PC-9 (cell line): Measurements from ENCODE around the gene IQCH. TPM values are rescaled to one million over a fixed set of nuclear protein-coding genes. Genes with fewer than 3 reads are reported as not detected.

ENCODE experiments used
- BruUV-seq: library from RNA; stranded (reverse); fragments of 400-500 nt; replicated peaks from 2 replicates; lab custom pipeline; 2021; lab: Mats Ljungman, UMichigan
- CTCF ChIA-PET: fragments of 300-600 bp; sonication (Branson Sonifier 250); formaldehyde crosslinking; loops from one replicate; lab custom pipeline; 2022; ENCODE audit warnings: antibody characterized with exemption; lab: Charles Lee
- POLR2A ChIA-PET: fragments of 300-600 bp; sonication (Branson Sonifier 250); formaldehyde crosslinking; loops from one replicate; lab custom pipeline; 2022; ENCODE audit warnings: antibody characterized with exemption; ENCODE audit not compliant: unreplicated experiment; lab: Charles Lee
- DNase-seq, 2 experiments: peaks; one replicate each; pipeline versions ENCODE4 v3.0.0 to v3.0.0-alpha.2; 2015 to 2022; ENCODE audit warnings: mixed read lengths in 1 of 2
- H2AFZ ChIP-seq: fragments of 200-600 bp; sonication (generic); 2 replicates; pipeline ENCODE4 v1.8.1; 2017; ENCODE audit warnings: antibody characterized with exemption
- H3F3A ChIP-seq: fragments of 200-600 bp; sonication (generic); 2 replicates; pipeline ENCODE4 v1.8.1; 2017; ENCODE audit warnings: antibody characterized with exemption, mild to moderate bottlenecking, low read depth; ENCODE audit not compliant: insufficient read depth
- H3K27ac ChIP-seq: fragments of 200-600 bp; sonication (generic); 2 replicates; pipeline ENCODE4 v1.6.1; 2016; ENCODE audit warnings: mixed run types
- H3K27me3 ChIP-seq: fragments of 200-600 bp; sonication (generic); 2 replicates; pipeline ENCODE4 v1.6.1; 2016; ENCODE audit warnings: low read depth, mixed run types; ENCODE audit not compliant: insufficient read depth
- H3K36me3 ChIP-seq: fragments of 200-600 bp; sonication (generic); 2 replicates; pipeline ENCODE4 v1.6.1; 2016; ENCODE audit warnings: low read depth, mixed run types
- H3K4me1 ChIP-seq: fragments of 200-600 bp; sonication (generic); replicated peaks from 2 replicates; pipeline ENCODE4 v1.6.1; 2016; ENCODE audit warnings: mixed run types; ENCODE audit not compliant: insufficient read depth
- H3K4me2 ChIP-seq: fragments of 200-600 bp; sonication (generic); 2 replicates; pipeline ENCODE4 v1.6.1; 2017; ENCODE audit warnings: mixed run types
- H3K4me3 ChIP-seq: fragments of 200-600 bp; sonication (generic); 2 replicates; pipeline ENCODE4 v1.6.1; 2016; ENCODE audit warnings: mixed run types
- H3K79me2 ChIP-seq: fragments of 200-600 bp; sonication (generic); 2 replicates; pipeline ENCODE4 v1.6.1; 2017; ENCODE audit warnings: low read depth, mixed run types
- H3K9me2 ChIP-seq: fragments of 200-600 bp; sonication (generic); 2 replicates; pipeline ENCODE4 v1.8.1; 2017; ENCODE audit warnings: mild to moderate bottlenecking; ENCODE audit not compliant: insufficient read depth
- H3K9me3 ChIP-seq: fragments of 200-600 bp; sonication (generic); 2 replicates; pipeline ENCODE4 v1.8.1; 2016; ENCODE audit warnings: low read depth; ENCODE audit not compliant: insufficient read depth
- H4K20me1 ChIP-seq: fragments of 200-600 bp; sonication (generic); 2 replicates; pipeline ENCODE4 v1.8.1; 2017; ENCODE audit not compliant: insufficient read depth
- EZH2 ChIP-seq: fragments of 200-600 bp; sonication (generic); IDR thresholded peaks from 2 replicates; pipeline ENCODE4 v1.8.0; 2017; ENCODE audit warnings: antibody characterized with exemption, low read depth
- intact Hi-C: fragments of 100-400 bp; cut with micrococcal nuclease; formaldehyde crosslinking; loops from one replicate; pipeline ENCODE4 v1.10.0; 2022; ENCODE audit not compliant: unreplicated experiment
- total RNA-seq: library from RNA; stranded (reverse); gene quantifications from 2 replicates; pipeline ENCODE4 v1.2.3, GENCODE V29; 2021
- TF ChIP-seq, protein P1 (sequence below): fragments of 200-600 bp; sonication (generic); conservative IDR thresholded peaks from 2 replicates; pipeline ENCODE4 v1.6.1; 2017; ENCODE audit warnings: mixed run types, antibody characterized with exemption, mild to moderate bottlenecking, moderate library complexity

The IQCH gene
- total RNA-seq, 1 experiment from 2014 or later, result 7.5 TPM

DNA sequence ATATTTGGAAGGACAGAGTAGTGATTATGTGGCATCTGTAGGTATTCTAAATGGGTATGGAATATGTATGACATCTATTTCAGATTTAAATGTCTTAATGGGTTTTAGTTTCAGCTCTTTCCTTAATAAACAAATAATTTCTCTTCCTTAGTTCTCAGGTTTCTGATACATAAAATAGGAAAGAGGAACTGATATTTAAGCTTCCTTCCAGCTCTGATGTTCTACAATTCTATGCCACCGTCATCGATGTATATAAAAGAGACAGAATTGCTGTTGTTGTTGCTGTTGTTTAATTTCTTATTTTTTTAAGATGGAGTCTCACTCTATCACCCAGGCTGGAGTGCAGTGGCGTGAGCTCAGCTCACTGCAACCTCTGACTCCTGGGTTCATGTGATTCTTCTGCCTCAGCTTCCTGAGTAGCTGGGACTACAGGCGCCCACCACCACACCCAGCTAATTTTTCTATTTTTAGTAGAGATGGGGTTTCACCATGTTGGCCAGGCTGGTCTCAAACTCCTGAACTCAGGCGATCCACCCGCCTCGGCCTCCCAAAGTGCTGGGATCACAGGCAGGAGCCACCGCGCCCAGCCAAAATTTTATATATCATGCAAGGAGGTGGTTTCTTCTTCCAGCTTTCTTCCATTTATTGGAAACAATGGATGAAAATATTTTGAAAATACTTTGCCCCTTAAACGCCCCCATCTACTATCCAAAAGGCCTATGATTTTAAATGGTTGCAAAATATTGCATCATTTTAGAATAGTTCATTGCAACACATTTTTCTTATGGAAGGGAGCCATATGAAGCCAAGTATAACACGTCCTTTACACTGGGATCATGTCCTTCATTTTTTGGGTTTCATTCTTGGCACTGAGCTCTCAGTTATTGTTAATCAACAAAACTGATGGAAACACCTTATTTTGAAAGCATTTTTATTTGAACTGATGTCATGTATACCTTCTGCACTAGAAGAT lies 252.5 kb downstream of the IQCH start:
- Histone ChIP-seq H3K79me2 (no peaks in the 10 kb centered on the region), H2AFZ (no peak overlapping the region), H3K9me2 (no peaks in the 10 kb centered on the region; the same call in 1 of the 2 replicates), H3K9me3 (no peaks in the 10 kb centered on the region), H3K4me3 (no peak overlapping the region), H3K27me3 (no peaks in the 10 kb centered on the region), H4K20me1 (no peaks in the 10 kb centered on the region), H3K4me2 (no peak overlapping the region), H3K36me3 (no peaks in the 10 kb centered on the region), H3F3A (no peaks in the 10 kb centered on the region), H3K27ac (no peak overlapping the region), H3K4me1 (no peaks in the 10 kb centered on the region)
- intact Hi-C loops, result no loop called here
- TF ChIP-seq, protein P1, sequence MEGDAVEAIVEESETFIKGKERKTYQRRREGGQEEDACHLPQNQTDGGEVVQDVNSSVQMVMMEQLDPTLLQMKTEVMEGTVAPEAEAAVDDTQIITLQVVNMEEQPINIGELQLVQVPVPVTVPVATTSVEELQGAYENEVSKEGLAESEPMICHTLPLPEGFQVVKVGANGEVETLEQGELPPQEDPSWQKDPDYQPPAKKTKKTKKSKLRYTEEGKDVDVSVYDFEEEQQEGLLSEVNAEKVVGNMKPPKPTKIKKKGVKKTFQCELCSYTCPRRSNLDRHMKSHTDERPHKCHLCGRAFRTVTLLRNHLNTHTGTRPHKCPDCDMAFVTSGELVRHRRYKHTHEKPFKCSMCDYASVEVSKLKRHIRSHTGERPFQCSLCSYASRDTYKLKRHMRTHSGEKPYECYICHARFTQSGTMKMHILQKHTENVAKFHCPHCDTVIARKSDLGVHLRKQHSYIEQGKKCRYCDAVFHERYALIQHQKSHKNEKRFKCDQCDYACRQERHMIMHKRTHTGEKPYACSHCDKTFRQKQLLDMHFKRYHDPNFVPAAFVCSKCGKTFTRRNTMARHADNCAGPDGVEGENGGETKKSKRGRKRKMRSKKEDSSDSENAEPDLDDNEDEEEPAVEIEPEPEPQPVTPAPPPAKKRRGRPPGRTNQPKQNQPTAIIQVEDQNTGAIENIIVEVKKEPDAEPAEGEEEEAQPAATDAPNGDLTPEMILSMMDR, result no peak
- no peak for TF ChIP-seq EZH2
- BruUV-seq, result no TSS peak
- ChIA-PET CTCF (interaction anchor here (0.5 kb wide), 1 partner anchor 304 kb away, joined by 8 read pairs; no protein-coding TSS in a partner anchor), POLR2A (interaction anchor here (0.5 kb wide), 1 partner anchor 54 kb away, joined by 3 read pairs; no protein-coding TSS in a partner anchor)
- no peak for DNase-seq

DNA sequence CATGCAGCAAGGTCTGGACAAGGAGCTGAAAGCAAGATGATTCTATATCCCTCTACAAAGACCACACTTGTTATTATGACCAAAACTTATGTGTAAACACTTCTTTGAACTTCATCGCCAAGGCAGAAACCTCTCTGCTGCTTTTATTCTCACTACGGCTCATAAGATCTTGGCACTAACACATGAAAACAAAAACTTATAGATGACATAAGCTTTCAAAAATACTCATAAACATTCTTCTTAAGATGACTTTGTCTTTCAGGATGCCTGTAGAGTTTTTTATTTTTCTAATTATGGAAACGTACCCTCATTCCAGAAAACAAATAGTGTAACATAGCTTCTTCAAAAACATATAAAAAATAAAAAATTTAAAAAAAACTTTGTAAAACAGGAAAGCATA lies 253.8 kb downstream of the IQCH start:
- intact Hi-C loops, result no loop called here
- Histone ChIP-seq H3K4me1 (no peaks in the 10 kb centered on the region), H3K27ac (no peak overlapping the region), H3K9me3 (no peaks in the 10 kb centered on the region), H3K4me3 (no peak overlapping the region), H2AFZ (no peak overlapping the region), H3K4me2 (no peak overlapping the region), H4K20me1 (no peaks in the 10 kb centered on the region), H3K36me3 (no peaks in the 10 kb centered on the region), H3K79me2 (no peaks in the 10 kb centered on the region), H3K27me3 (no peaks in the 10 kb centered on the region), H3K9me2 (no peaks in the 10 kb centered on the region; the same call in 1 of the 2 replicates), H3F3A (no peaks in the 10 kb centered on the region)
- CTCF ChIA-PET, result interaction anchor here (0.6 kb wide), 1 partner anchor 738 kb away, joined by 5 read pairs; no protein-coding TSS in a partner anchor
- TF ChIP-seq, protein P1, result no peak
- no peak for TF ChIP-seq EZH2
- no peak for DNase-seq
- POLR2A ChIA-PET, result interaction anchor here (0.6 kb wide), 1 partner anchor 12 kb away, joined by 3 read pairs; the partner anchor contains the start of gene C15orf61
- BruUV-seq, result no TSS peak

DNA sequence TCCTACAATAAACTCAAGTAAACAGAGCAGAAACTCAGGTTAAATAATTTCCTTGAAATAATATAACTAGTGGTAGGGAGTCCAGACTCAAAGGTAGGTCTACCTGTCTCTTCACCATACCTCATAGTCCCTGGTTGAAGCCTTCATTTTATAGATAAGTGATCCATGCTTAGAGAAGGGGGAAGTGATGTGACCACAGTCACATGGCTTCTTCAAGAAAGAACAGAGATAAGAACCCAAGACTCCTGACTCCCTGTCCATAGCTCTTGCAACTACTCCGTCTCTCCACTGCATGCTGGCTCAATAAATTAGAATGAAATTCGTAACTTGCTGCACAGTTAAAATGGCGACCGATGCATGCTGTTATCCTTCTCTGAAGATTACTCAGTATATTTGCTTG lies 255.3 kb downstream of the IQCH start:
- BruUV-seq, result no TSS peak
- TF ChIP-seq EZH2, result no peak
- TF ChIP-seq, protein P1, result no peak
- Histone ChIP-seq H3K79me2 (no peaks in the 10 kb centered on the region), H3K4me1 (no peaks in the 10 kb centered on the region), H2AFZ (no peak overlapping the region), H3K9me3 (no peaks in the 10 kb centered on the region), H3K9me2 (no peaks in the 10 kb centered on the region; the same call in 1 of the 2 replicates), H3K4me3 (no peak overlapping the region), H4K20me1 (no peaks in the 10 kb centered on the region), H3K4me2 (no peak overlapping the region), H3F3A (no peaks in the 10 kb centered on the region), H3K27ac (no peak overlapping the region), H3K27me3 (no peaks in the 10 kb centered on the region), H3K36me3 (no peaks in the 10 kb centered on the region; the same call in 1 of the 2 replicates)
- intact Hi-C loops, result no loop called here
- ChIA-PET CTCF (no interaction called here), POLR2A (no interaction called here)
- no peak for DNase-seq
